Fibroblast of mammary gland (primary cell): ENCODE results near the gene XRCC2.

ENCODE experiments used
- DNase-seq: peaks from one replicate; pipeline ENCODE4 v3.0.0-alpha.2; 2010; ENCODE audit warnings: low read depth
- H3K4me3 ChIP-seq: 2 replicates; pipeline ENCODE4 v1.5.1; 2011; ENCODE audit warnings: low read depth, mild to moderate bottlenecking, low read length, moderate library complexity; ENCODE audit not compliant: control insufficient read depth
- CTCF ChIP-seq: conservative IDR thresholded peaks from 2 replicates; pipeline ENCODE4 v1.5.1; 2011; ENCODE audit warnings: low read depth, low read length, inconsistent platforms; ENCODE audit not compliant: control insufficient read depth, insufficient read depth

The XRCC2 gene

DNA sequence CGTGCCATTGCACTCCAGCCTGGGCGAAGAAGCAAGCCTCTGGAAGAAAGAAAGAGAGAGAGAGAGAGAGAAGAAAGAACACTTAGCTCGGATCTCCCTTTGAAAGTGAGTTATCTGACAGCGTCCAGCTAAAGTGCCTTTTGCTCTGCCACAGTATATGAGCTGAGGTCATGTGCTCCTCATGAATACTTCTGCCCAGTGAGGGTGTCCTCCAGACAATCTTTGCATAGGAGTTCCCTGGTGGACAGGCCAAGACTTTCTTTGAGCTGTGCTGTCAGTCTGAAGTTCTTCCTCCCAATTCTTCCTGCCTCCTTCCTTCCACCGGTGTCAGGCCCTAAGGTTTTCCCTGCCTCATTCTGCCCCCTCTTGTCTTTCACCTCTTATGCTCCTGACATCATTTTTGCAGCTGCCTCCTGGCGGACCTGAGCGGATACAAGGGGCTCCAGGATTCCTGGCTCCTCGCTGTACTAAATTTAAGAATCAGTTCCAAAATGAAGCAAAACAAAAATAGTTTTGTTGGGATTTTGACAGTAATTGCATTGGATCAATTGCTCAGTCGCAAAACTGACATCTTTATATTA is 31.9 kb downstream of the XRCC2 start:
- no peak overlapping the region for H3K4me3 ChIP-seq
- TF ChIP-seq CTCF: no peak
- no peak for DNase-seq

DNA sequence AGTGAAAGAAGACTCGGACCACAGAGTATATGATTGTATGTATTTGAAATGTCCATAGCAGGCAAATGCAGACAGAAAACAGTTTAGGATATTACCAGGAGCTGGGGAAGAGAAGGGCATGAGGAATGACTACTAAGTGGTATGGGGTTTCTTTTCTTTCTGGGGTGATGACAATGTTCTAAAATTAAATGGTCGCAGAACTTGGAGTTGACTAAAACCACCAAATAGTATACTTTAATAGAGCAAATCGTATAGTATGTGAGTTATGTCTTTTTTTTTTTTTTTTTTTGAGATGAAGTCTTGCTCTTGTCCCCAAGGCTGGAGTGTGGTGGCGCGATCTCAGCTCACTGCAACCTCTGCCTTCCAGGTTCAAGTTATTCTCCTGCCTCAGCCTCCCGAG is 34.6 kb downstream of the XRCC2 start:
- no peak overlapping the region for H3K4me3 ChIP-seq
- TF ChIP-seq CTCF: no peak
- DNase-seq: no peak

- no peak for TF ChIP-seq CTCF
- DNase-seq: no peak
- H3K4me3 ChIP-seq: no peak overlapping the region
Measured at GRCh38 chr7:152640829-152641228, 35.1 kb downstream of the XRCC2 start.

DNA sequence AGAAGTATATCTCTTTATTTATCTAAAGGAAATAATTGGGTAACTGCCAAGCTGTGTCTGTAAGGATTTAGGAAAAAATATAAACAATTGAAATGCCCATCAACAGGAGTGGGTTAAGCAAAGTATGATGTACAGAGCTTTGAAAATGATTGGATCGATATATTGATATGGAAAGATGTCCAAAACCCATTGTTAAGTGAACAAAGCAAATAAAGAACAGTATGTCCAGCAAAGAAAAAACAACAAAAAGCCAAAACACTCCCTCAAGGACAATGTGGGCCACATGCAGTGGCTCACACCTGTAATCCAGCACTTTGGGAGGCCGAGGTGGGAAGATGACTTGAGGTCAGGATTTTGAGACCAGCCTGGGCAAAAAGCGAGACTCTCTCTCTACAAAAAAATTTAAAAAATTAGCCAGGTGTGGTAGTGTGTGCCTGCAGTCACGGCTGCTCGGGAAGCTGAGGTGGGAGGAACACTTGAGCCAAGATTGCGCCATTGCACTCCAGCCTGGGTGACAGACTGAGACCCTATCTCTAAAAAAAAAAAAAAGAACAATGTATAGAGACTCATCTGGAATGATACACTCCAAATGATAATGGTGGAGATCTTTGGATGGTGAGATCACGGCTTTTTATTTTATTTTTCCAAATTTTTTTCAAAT is 37.9 kb downstream of the XRCC2 start:
- TF ChIP-seq CTCF: no peak
- no peak overlapping the region for H3K4me3 ChIP-seq

GRCh38 chr7:152637161-152637560 is 38.8 kb downstream of the XRCC2 start:
- no peak for DNase-seq
- H3K4me3 ChIP-seq: no peak overlapping the region
- TF ChIP-seq CTCF: no peak

More for the DNA sequence above, 37.9 kb downstream of the XRCC2 start:
- no peak for DNase-seq

- DNase-seq: no peak
- TF ChIP-seq CTCF: no peak
- no peak overlapping the region for H3K4me3 ChIP-seq
Measured at GRCh38 chr7:152636441-152636840, 39.5 kb downstream of the XRCC2 start.

DNA sequence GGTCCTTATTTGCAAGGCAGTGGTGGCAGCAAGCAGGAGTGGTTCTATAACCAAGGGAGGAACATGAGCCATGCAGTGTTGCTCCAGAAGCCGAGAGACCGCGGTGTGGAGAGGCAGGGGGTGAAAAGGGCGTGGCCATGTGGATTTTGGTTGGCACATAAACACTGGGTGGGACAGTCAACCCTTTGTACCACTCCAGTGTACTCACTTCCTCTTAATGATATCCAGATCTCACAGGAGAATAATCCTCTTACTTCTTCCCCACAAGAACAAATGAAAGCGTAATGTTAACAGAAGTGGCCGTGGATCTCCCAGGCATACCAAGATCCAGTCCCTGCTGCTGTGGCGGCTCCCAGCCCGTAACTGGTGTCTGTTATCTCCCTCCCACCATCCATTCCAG is 42.4 kb downstream of the XRCC2 start:
- no peak for TF ChIP-seq CTCF
- no peak for DNase-seq
- H3K4me3 ChIP-seq: no peak overlapping the region
